HCT116 (cell line): ENCODE measurements around the gene SPATA3. TPM values are rescaled to one million over a fixed set of nuclear protein-coding genes. Genes with fewer than 3 reads are reported as not detected.

Source experiments
- ATAC-seq: fragments of 200-7000 bp; cut with Tn5 transposase; 2 replicates; pipeline ENCODE4 v1.9.1; 2020; ENCODE audit warnings: mild to moderate bottlenecking, moderate library complexity
- BruUV-seq: library from RNA; stranded (reverse); fragments of 400-500 nt; replicated peaks from 2 replicates; lab custom pipeline; 2021; lab: Mats Ljungman, UMichigan
- CTCF ChIA-PET: fragments of 300-600 bp; sonication (Branson Sonifier 250); formaldehyde crosslinking; loops from one replicate; lab custom pipeline; 2021; ENCODE audit warnings: antibody characterized with exemption; lab: Charles Lee
- POLR2A ChIA-PET: fragments of 300-600, 350-600 bp; sonication (Branson Sonifier 250); formaldehyde crosslinking; loops from one replicate; lab custom pipeline; 2021; ENCODE audit warnings: antibody characterized with exemption; lab: Charles Lee
- RAD21 ChIA-PET, 2 experiments: fragments of 300-600 bp; sonication (Branson Sonifier 250); formaldehyde crosslinking; loops; one replicate each; lab custom pipeline; 2023; ENCODE audit warnings: low total read pairs in 2 of 2; ENCODE audit not compliant: uncharacterized antibody in 2 of 2, unreplicated experiment in 2 of 2, low non-redundant PET in 1 of 2; lab: Charles Lee
- DNase-seq: peaks from one replicate; pipeline ENCODE4 v3.0.0-alpha.2; 2010; ENCODE audit warnings: low read depth, low spot score
- H2AFZ ChIP-seq: fragments of 200-600 bp; shearing (Covaris generic), sonication (generic); 2 replicates; pipeline ENCODE4 v1.6.1; 2017; ENCODE audit warnings: low read depth, mixed run types, mixed read lengths, antibody characterized with exemption, low read length; ENCODE audit not compliant: poor library complexity, severe bottlenecking
- H3K27ac ChIP-seq: 2 replicates; pipeline ENCODE4 v1.5.1; 2012; ENCODE audit warnings: low read depth, low read length
- H3K27me3 ChIP-seq: fragments of 200-600 bp; sonication (generic); 2 replicates; pipeline ENCODE4 v1.6.1; 2016; ENCODE audit warnings: mixed run types, low read length, mixed read lengths; ENCODE audit not compliant: insufficient read depth
- H3K36me3 ChIP-seq, 2 experiments: fragments of 200-500 bp in 1 of 2; fragments of 200-600 bp in 1 of 2; sonication (Bioruptor generic) in 1 of 2; sonication (generic) in 1 of 2; 2 replicates each; pipeline versions ENCODE4 v1.5.1 to v1.6.1; 2014 to 2016; ENCODE audit warnings: low read length in 2 of 2, inconsistent platforms in 1 of 2, mixed read lengths in 1 of 2, mixed run types in 1 of 2; ENCODE audit not compliant: insufficient read depth in 2 of 2, control insufficient read depth in 1 of 2
- H3K4me1 ChIP-seq, 2 experiments: fragments of 200-600 bp in 1 of 2; sonication (generic) in 1 of 2; 2 replicates each; pipeline versions ENCODE4 v1.5.1 to v1.6.1; 2012 to 2017; ENCODE audit warnings: low read length in 2 of 2, inconsistent platforms in 1 of 2, mild to moderate bottlenecking in 1 of 2, mixed read lengths in 1 of 2, mixed run types in 1 of 2, moderate library complexity in 1 of 2; ENCODE audit not compliant: insufficient read depth in 2 of 2, control insufficient read depth in 1 of 2
- H3K4me2 ChIP-seq: fragments of 200-600 bp; sonication (generic); 2 replicates; pipeline ENCODE4 v1.6.1; 2017; ENCODE audit warnings: mixed run types, low read length, mixed read lengths
- H3K4me3 ChIP-seq, 2 experiments: fragments of 200-600 bp in 1 of 2; sonication (generic) in 1 of 2; replicated peaks in 1 of 2; 2 replicates each; pipeline ENCODE4 v1.5.1; 2011 to 2016; ENCODE audit warnings: low read length in 2 of 2, control low read depth in 1 of 2, low read depth in 1 of 2, mild to moderate bottlenecking in 1 of 2, mixed read lengths in 1 of 2, mixed run types in 1 of 2
- H3K79me2 ChIP-seq: fragments of 200-600 bp; sonication (generic); 2 replicates; pipeline ENCODE4 v1.6.1; 2017; ENCODE audit warnings: mild to moderate bottlenecking, mixed run types, low read length, moderate library complexity, mixed read lengths; ENCODE audit not compliant: insufficient read depth
- H3K9ac ChIP-seq: fragments of 200-600 bp; sonication (generic); 2 replicates; pipeline ENCODE4 v1.6.1; 2016; ENCODE audit warnings: low read length, mixed read lengths
- H3K9me2 ChIP-seq: fragments of 200-600 bp; sonication (generic), shearing (Covaris generic); 2 replicates; pipeline ENCODE4 v1.6.1; 2017; ENCODE audit warnings: mixed run types, mild to moderate bottlenecking, moderate library complexity; ENCODE audit not compliant: insufficient read depth
- H3K9me3 ChIP-seq, 2 experiments: fragments of 200-500 bp in 1 of 2; fragments of 200-600 bp in 1 of 2; sonication (Bioruptor generic) in 1 of 2; sonication (generic) in 1 of 2; 2 replicates each; pipeline ENCODE4 v1.6.1; 2014 to 2017; ENCODE audit warnings: low read length in 2 of 2, mixed read lengths in 2 of 2, inconsistent platforms in 1 of 2, low read depth in 1 of 2, mild to moderate bottlenecking in 1 of 2, mixed run types in 1 of 2, moderate library complexity in 1 of 2; ENCODE audit not compliant: control insufficient read depth in 1 of 2, insufficient read depth in 1 of 2
- H4K20me1 ChIP-seq: fragments of 200-600 bp; sonication (generic), shearing (Covaris generic); 2 replicates; pipeline ENCODE4 v1.6.1; 2017; ENCODE audit warnings: mixed run types, mild to moderate bottlenecking, moderate library complexity; ENCODE audit not compliant: insufficient read depth
- CBX3 ChIP-seq: IDR thresholded peaks from 2 replicates; pipeline ENCODE4 v1.6.1; 2012; ENCODE audit warnings: low read depth
- CEBPB ChIP-seq: IDR thresholded peaks from 2 replicates; pipeline ENCODE4 v1.6.1; 2012; ENCODE audit warnings: low read depth
- EGR1 ChIP-seq: IDR thresholded peaks from 2 replicates; pipeline ENCODE4 v1.6.1; 2012; ENCODE audit warnings: low read depth
- ELF1 ChIP-seq: IDR thresholded peaks from 2 replicates; pipeline ENCODE4 v1.6.1; 2012; ENCODE audit warnings: low read depth, borderline replicate concordance
- EZH2 ChIP-seq: fragments of 200-600 bp; sonication (generic); IDR thresholded peaks from 2 replicates; pipeline ENCODE4 v1.6.1; 2017; ENCODE audit warnings: antibody characterized with exemption, mixed run types
- EZH2phosphoT487 ChIP-seq: fragments of 200-600 bp; IDR thresholded peaks from 2 replicates; pipeline ENCODE4 v1.6.1; 2018; ENCODE audit warnings: antibody characterized with exemption, borderline replicate concordance
- MAX ChIP-seq: IDR thresholded peaks from 2 replicates; pipeline ENCODE4 v1.6.1; 2012
- POLR2A ChIP-seq: IDR thresholded peaks from 2 replicates; pipeline ENCODE4 v1.7.0; 2011; ENCODE audit warnings: borderline replicate concordance; ENCODE audit not compliant: insufficient read depth, insufficient read length; ENCODE audit errors: extremely low read depth
- POLR2AphosphoS5 ChIP-seq: IDR thresholded peaks from 2 replicates; pipeline ENCODE4 v1.6.1; 2011; ENCODE audit warnings: mild to moderate bottlenecking, low read depth, low read length, moderate library complexity
- SIN3A ChIP-seq: IDR thresholded peaks from 2 replicates; pipeline ENCODE4 v1.6.1; 2012; ENCODE audit warnings: low read depth
- SP1 ChIP-seq: IDR thresholded peaks from 2 replicates; pipeline ENCODE4 v1.6.1; 2012; ENCODE audit warnings: low read depth
- TCF7L2 ChIP-seq: IDR thresholded peaks from 2 replicates; pipeline ENCODE4 v1.7.0; 2011; ENCODE audit warnings: borderline replicate concordance, inconsistent platforms; ENCODE audit not compliant: insufficient read depth, insufficient read length; ENCODE audit errors: extremely low read depth
- YY1 ChIP-seq: IDR thresholded peaks from 2 replicates; pipeline ENCODE4 v1.6.1; 2011; ENCODE audit warnings: low read length, low read depth, moderate library complexity, mild to moderate bottlenecking; ENCODE audit not compliant: insufficient replicate concordance; ENCODE audit errors: extremely low read depth
- ZFX ChIP-seq: fragments of 450-650 bp; IDR thresholded peaks from 2 replicates; pipeline ENCODE4 v1.6.1; 2017
- ZNF274 ChIP-seq: fragments of 200-500 bp; sonication (Bioruptor generic); IDR thresholded peaks from 2 replicates; pipeline ENCODE4 v1.6.1; 2014; ENCODE audit warnings: mild to moderate bottlenecking, low read depth, low read length, inconsistent platforms
- intact Hi-C: fragments of 100-400 bp; cut with micrococcal nuclease; formaldehyde crosslinking; loops from 2 replicates; pipeline ENCODE4 v1.10.0; 2022
- total RNA-seq: library from RNA; stranded (reverse); gene quantifications from one replicate; pipeline ENCODE4 v1.2.1, GENCODE V29; 2021; ENCODE audit not compliant: unreplicated experiment
- TF ChIP-seq, protein P1 (sequence below), 3 experiments: fragments of 200-600 bp in 1 of 3; sonication (generic) in 1 of 3; IDR thresholded peaks in 2 of 3; conservative IDR thresholded peaks in 1 of 3; 2 replicates each; pipeline ENCODE4 v1.5.1; 2012 to 2017; ENCODE audit warnings: low read depth in 2 of 3, low read length in 2 of 3, antibody characterized with exemption in 1 of 3, borderline replicate concordance in 1 of 3, control low read depth in 1 of 3, mild to moderate bottlenecking in 1 of 3, mixed read lengths in 1 of 3, mixed run types in 1 of 3, moderate library complexity in 1 of 3; ENCODE audit not compliant: insufficient read depth in 1 of 3
- TF ChIP-seq, protein P2 (sequence below): IDR thresholded peaks from 2 replicates; pipeline ENCODE4 v1.6.1; 2011; ENCODE audit warnings: mild to moderate bottlenecking, low read length, moderate library complexity; ENCODE audit not compliant: insufficient replicate concordance; ENCODE audit errors: extremely low read depth
- TF ChIP-seq, protein P3 (sequence below): IDR thresholded peaks from 2 replicates; pipeline ENCODE4 v1.6.1; 2012

Gene SPATA3
- total RNA-seq, 1 experiment from 2014 or later, result not detected

DNA sequence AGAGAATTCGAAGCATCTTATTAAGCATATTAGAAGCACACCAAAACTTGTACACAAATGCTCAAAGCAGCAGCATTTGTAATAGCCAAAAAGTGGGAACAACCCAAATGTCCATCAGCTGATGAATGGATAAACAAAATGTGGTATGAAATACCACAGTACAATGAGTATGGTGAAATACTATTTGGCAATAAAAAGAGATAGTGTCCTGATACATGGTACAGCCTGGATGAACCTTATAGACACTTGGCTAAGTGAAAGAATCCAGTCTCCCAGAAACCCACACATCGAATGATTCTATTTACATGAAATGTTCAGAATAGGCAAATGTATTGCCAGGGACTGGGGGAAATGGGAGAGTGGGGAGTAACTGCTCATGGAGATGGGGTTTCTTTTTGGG, 3.0 kb downstream of the SPATA3 start:
- ChIA-PET RAD21 (no interaction called here), CTCF (no interaction called here), POLR2A (no interaction called here)
- DNase-seq (no peak), ATAC-seq (no peak)
- no TSS peak for BruUV-seq
- no peak overlapping the region for H2AFZ ChIP-seq
- H3K79me2 ChIP-seq, result no peaks in the 10 kb centered on the region
- H3K27me3 ChIP-seq, result peaks cover 10% of the 10 kb centered on the region; the same call in 1 of the 2 replicates
- no peak overlapping the region for H3K4me3 ChIP-seq
- no peak overlapping the region for H3K27ac ChIP-seq
- TF ChIP-seq ZNF274 (no peak), YY1 (no peak), EGR1 (no peak), CEBPB (no peak), CBX3 (no peak), TCF7L2 (no peak), POLR2A (no peak), EZH2 (no peak), SP1 (no peak), ELF1 (no peak), EZH2phosphoT487 (no peak), ZFX (no peak), MAX (no peak), SIN3A (no peak), POLR2AphosphoS5 (no peak)
- TF ChIP-seq, protein P1, sequence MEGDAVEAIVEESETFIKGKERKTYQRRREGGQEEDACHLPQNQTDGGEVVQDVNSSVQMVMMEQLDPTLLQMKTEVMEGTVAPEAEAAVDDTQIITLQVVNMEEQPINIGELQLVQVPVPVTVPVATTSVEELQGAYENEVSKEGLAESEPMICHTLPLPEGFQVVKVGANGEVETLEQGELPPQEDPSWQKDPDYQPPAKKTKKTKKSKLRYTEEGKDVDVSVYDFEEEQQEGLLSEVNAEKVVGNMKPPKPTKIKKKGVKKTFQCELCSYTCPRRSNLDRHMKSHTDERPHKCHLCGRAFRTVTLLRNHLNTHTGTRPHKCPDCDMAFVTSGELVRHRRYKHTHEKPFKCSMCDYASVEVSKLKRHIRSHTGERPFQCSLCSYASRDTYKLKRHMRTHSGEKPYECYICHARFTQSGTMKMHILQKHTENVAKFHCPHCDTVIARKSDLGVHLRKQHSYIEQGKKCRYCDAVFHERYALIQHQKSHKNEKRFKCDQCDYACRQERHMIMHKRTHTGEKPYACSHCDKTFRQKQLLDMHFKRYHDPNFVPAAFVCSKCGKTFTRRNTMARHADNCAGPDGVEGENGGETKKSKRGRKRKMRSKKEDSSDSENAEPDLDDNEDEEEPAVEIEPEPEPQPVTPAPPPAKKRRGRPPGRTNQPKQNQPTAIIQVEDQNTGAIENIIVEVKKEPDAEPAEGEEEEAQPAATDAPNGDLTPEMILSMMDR (IDR thresholded peaks at IDR 0.05 in 2 of 3, conservative IDR thresholded peaks at IDR 0.05 in 1 of 3; ENCODE audit: borderline replicate concordance in 1 of 3, insufficient read depth in 1 of 3, low read depth in 2 of 3, low read length in 2 of 3), result no peak
- TF ChIP-seq, protein P2, sequence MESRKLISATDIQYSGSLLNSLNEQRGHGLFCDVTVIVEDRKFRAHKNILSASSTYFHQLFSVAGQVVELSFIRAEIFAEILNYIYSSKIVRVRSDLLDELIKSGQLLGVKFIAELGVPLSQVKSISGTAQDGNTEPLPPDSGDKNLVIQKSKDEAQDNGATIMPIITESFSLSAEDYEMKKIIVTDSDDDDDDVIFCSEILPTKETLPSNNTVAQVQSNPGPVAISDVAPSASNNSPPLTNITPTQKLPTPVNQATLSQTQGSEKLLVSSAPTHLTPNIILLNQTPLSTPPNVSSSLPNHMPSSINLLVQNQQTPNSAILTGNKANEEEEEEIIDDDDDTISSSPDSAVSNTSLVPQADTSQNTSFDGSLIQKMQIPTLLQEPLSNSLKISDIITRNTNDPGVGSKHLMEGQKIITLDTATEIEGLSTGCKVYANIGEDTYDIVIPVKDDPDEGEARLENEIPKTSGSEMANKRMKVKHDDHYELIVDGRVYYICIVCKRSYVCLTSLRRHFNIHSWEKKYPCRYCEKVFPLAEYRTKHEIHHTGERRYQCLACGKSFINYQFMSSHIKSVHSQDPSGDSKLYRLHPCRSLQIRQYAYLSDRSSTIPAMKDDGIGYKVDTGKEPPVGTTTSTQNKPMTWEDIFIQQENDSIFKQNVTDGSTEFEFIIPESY, result no peak
- TF ChIP-seq, protein P3, sequence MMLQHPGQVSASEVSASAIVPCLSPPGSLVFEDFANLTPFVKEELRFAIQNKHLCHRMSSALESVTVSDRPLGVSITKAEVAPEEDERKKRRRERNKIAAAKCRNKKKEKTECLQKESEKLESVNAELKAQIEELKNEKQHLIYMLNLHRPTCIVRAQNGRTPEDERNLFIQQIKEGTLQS, result no peak
- H3K9me2 ChIP-seq, result no peaks in the 10 kb centered on the region
- H3K9me3 ChIP-seq, result no peaks in the 10 kb centered on the region
- intact Hi-C loops, result no loop called here
- H4K20me1 ChIP-seq, result no peaks in the 10 kb centered on the region
- H3K36me3 ChIP-seq, result no peaks in the 10 kb centered on the region
- H3K4me1 ChIP-seq, result no peaks in the 10 kb centered on the region
- no peak overlapping the region for H3K4me2 ChIP-seq
- no peak overlapping the region for H3K9ac ChIP-seq
